Stimulated activated naive CD4-positive, alpha-beta T cell (primary cell): Measurements from ENCODE around the gene PPHLN1.
"Not testable (repeated sequence)": the region's sequence is repeated elsewhere in the genome, so short reads cannot be mapped to it uniquely, and the experiment has no call there.

Experiments used
- DNase-seq, 6 experiments: peaks; one replicate each; lab custom pipeline; 2025; lab: John Stamatoyannopoulos, UW

Gene PPHLN1

GRCh38 chr12:42370013-42370412 is 44.0 kb downstream of the PPHLN1 start:
- no peak for DNase-seq

- peak in 3 of 6 experiments; percentile 24 to 52 (median 44) for DNase-seq
These were observed 46.3 kb downstream of the PPHLN1 start for GRCh38 chr12:42372154-42372791.

- DNase-seq = no peak
These were observed 47.7 kb downstream of the PPHLN1 start for GRCh38 chr12:42373669-42374068.

GRCh38 chr12:42380733-42381132 is 54.8 kb downstream of the PPHLN1 start:
- no peak for DNase-seq

- DNase-seq = no peak
These were observed 56.2 kb downstream of the PPHLN1 start for GRCh38 chr12:42382013-42382696.

GRCh38 chr12:42385326-42385841 is 59.4 kb downstream of the PPHLN1 start:
- DNase-seq = no peak

GRCh38 chr12:42386308-42386707 is 60.3 kb downstream of the PPHLN1 start:
- no peak for DNase-seq

- not testable (repeated sequence) for DNase-seq
These were observed 62.1 kb downstream of the PPHLN1 start for GRCh38 chr12:42388086-42388485.

GRCh38 chr12:42394429-42394828 is 68.5 kb downstream of the PPHLN1 start:
- no peak for DNase-seq

GRCh38 chr12:42396473-42397259 is 70.7 kb downstream of the PPHLN1 start:
- no peak for DNase-seq

- no peak for DNase-seq
These were observed 76.9 kb downstream of the PPHLN1 start for GRCh38 chr12:42402821-42403411.

- no peak for DNase-seq
These were observed 81.3 kb downstream of the PPHLN1 start for GRCh38 chr12:42407306-42407705.

- DNase-seq = no peak
These were observed 83.5 kb downstream of the PPHLN1 start for GRCh38 chr12:42409471-42409870.

- DNase-seq = no peak
These were observed 84.4 kb downstream of the PPHLN1 start for GRCh38 chr12:42410340-42410739.

- no peak for DNase-seq
These were observed 94.4 kb downstream of the PPHLN1 start for GRCh38 chr12:42420395-42420794.

GRCh38 chr12:42421844-42422779 is 96.1 kb downstream of the PPHLN1 start:
- no peak for DNase-seq

- no peak for DNase-seq
These were observed 96.8 kb downstream of the PPHLN1 start for GRCh38 chr12:42422785-42423184.

- no peak for DNase-seq
These were observed 100.8 kb downstream of the PPHLN1 start for GRCh38 chr12:42426746-42427145.

GRCh38 chr12:42428850-42429249 is 102.9 kb downstream of the PPHLN1 start:
- no peak for DNase-seq

GRCh38 chr12:42432517-42433140 is 106.7 kb downstream of the PPHLN1 start:
- DNase-seq = no peak

- DNase-seq = no peak
These were observed 114.6 kb downstream of the PPHLN1 start for GRCh38 chr12:42440608-42441007.
